H1 (cell line): Measurements from ENCODE around the gene FGFRL1. TPM values are rescaled to one million over a fixed set of nuclear protein-coding genes. Genes with fewer than 3 reads are reported as not detected.

Experiments
- MAFK ChIP-seq: IDR thresholded peaks from 2 replicates; pipeline ENCODE4 v1.6.1; 2012; ENCODE audit warnings: low read depth, mild to moderate bottlenecking, improper control_type of control experiment, low read length
- RBBP5 ChIP-seq: IDR thresholded peaks from 2 replicates; pipeline ENCODE4 v1.7.1; 2012; ENCODE audit warnings: low read depth, mild to moderate bottlenecking, inconsistent platforms, low read length, moderate library complexity, borderline replicate concordance
- SRF ChIP-seq: IDR thresholded peaks from 2 replicates; pipeline ENCODE4 v1.6.1; 2011; ENCODE audit warnings: mild to moderate bottlenecking, low read depth, low read length, moderate library complexity
- polyA plus RNA-seq, 7 experiments: library from polyadenylated mRNA; depleted of rRNA in 3 of 7; stranded (reverse) in 5 of 7; unstranded in 2 of 7; fragments of >200 nt in 5 of 7; fragments of 200-250 nt in 2 of 7; gene quantifications; 1 replicate in 5 of 7; 2 replicates in 1 of 7; 4 replicates in 1 of 7; pipeline versions ENCODE4 v1.2.1 to v1.2.3, GENCODE V29; 2011 to 2013; ENCODE audit warnings: missing spikeins in 2 of 7, mixed read lengths in 2 of 7
- total RNA-seq: library from RNA; stranded (reverse); fragmentation: NEBNext Ultra II Directional; extraction: Animal tissue kit (Norgen Biotek cat#: 25700); gene quantifications from 2 replicates; pipeline ENCODE4 v1.2.1, GENCODE V29; 2021

Gene FGFRL1
- total and polyA plus RNA-seq, 2 of the 8 experiments (the other 6 are each of a cell fraction or from before 2014, with no cell fraction given), result 18.9 to 34.6 TPM

GRCh38 chr4:1004071-1004418, 7.4 kb upstream of the FGFRL1 start (continued):
- TF ChIP-seq MAFK (no peak), RBBP5 (no peak), SRF (no peak)
